ENCODE measurements around the gene ETNPPL.
"Not testable (repeated sequence)": the region's sequence is repeated elsewhere in the genome, so short reads cannot be mapped to it uniquely, and the experiment has no call there.

The ETNPPL gene

DNA sequence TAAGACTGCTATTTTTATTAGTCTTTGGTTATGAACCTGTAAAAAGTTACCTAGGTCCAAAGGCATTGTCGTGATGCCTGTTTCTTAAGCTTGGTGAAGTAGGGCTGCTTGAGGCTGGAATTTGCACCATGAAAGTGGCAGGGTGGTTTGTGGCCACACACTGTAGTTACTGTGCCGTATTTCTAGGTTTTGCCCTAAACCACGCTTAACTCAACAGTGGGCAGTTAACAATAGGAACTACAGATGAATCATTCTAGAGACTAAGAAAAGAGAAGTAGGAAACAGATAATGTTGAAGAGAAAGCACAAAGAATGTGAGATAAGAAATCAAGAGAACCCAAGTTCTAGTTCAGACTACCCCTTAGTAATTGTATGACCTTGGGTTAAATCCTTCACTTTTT lies 11.5 kb downstream of the ETNPPL start:
- DNase-seq = no peak

DNA sequence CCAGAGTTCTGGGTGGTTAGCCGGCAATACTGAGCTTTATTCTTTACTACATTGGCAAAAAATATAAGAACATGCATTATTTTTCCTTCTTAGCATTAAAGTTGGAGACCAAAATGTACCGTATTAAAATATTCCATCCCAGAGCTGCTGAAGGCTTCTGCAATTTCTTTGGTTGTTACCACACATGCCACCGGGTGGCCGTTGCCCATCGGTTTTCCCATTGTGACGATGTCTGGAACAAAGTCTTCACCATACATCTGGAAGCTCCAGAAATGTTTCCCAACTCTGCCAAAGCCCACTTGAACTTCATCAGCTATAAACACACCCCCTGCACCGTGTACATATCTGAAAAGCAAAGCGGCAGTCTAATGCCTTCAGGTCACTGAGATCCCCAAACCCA lies 13.7 kb downstream of the ETNPPL start:
- DNase-seq = no peak

DNA sequence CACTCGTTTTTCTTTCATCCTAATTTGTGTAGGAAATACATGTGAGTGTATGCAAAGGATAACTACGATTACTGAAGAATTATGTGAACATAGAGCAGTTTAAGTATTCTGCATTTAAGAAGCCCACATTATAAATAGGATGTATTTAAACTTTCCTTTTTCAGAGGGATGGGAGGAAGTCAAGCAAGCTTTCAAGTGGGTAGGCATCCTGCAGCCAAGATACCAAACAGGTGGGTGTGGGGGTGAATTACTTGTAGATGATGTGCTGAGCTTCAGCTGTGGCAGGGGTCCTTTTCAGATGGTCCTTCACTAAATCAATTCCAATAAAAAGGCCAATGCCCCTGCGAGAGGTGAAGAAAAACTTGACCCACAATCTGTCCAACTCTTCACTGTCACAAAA lies 16.3 kb downstream of the ETNPPL start:
- no peak for DNase-seq

DNA sequence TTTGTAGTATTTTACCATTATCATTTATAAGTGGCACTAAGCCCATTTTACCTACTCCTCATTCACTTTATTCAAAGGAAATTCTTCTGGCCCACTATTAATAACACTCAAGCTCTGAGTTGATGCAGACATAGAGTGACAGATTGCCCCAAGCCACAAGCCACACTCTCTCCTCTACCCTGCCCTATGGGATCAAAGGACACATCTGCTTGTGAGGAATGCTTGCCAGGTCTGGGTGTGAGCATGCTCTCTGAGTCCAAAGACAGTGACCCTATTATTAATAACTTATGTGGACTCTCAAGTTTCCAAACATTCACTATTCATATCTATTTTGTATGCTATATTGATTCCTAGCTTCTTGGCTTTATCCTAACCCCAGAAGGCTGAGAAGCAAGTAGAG lies 18.5 kb downstream of the ETNPPL start:
- no peak for DNase-seq

DNA sequence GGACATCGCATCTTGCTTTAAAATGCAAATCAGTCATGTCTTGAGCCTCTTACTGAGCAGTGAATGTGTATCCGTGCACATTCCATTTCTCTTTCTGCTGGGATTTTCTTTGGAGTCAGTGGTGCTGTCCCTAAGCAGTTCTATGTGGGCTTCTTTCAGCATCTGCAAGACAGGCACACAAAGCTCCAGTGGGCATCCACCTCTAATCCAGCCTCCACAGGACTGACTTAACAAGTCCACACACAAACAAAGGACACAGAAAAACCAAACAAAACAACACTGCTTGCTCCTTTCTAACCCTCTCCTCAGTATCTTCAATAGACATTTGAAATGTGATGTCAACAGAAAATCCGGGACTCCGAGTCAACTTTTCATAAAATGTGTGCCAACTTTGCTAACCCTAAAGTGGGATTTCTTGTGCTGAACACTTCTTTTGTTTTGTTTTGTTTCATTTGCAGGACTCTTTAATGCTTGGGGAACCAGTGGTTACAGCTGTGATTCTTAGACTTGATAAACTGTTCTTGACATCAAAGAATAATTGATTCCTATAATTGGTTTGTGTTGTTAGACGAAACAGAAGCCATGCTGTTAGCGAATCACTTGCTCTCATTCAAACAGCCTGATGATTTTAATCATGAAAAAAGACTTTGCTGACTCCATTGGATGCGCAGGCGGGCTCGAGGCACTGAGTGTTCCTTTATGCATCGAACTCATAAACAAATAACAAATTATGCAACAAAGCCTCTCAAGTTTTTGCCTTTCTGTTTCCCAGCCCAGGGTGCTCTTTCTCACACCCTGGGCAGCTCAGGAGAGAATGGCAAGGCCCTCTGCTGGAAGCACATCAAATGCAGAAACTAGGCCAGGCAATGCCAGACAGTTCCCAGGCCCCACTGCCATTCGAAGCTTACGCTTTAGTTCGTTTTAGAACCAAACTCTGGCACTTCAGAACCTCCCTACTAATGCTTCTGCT lies 20.1 kb downstream of the ETNPPL start:
- DNase-seq = no peak

DNA sequence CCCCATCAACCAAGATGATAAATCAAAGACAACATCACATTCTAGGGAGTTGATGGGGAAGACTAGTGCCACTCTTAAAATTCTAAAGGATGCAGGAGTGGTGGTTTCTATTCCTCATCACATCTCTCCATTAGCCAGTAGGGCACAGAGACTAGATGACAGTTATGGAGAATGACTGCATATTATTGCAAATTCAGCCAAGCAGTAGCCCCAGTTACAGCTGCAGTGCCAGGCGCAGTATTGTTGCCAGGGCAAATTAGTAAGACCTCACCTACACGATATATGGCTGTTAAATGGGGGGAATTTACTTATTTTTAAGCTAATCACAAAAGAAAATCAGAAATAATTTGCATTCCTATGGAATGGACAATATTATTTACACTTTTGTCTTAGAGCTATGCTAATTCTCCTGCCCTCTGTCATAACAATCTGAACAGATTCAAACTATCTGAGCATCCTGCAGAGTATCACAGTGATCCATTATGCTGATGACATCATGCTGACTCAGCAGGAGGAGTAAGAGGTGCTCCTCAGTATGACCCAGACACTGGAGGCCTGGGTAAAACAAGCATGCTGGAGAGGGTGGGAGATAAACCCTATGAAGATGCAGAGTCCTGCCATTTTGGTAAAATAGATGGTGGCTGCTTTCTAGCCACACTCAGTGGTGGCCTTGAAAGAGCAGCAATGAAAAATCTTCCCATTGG lies 24.7 kb downstream of the ETNPPL start:
- no peak for DNase-seq

DNA sequence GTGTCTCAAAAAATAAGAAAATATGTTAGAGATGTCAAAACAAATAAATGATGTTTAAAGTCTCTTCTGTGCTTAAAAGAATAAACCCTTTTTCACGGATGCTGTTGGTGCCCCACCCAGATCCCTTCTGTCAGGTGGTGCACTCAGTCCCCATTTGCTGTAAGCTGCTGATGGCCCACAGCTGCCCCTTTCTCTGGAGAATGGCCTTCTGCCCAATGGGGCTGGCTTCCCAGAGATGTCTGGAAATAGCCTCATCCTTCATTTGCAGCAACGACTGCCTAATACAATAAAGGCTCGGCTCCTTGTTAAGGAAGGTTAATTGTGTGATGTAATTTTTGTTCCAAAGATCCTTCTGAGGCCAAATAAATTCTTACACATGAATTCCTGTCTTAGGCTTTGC lies 31.8 kb downstream of the ETNPPL start:
- DNase-seq = no peak

DNA sequence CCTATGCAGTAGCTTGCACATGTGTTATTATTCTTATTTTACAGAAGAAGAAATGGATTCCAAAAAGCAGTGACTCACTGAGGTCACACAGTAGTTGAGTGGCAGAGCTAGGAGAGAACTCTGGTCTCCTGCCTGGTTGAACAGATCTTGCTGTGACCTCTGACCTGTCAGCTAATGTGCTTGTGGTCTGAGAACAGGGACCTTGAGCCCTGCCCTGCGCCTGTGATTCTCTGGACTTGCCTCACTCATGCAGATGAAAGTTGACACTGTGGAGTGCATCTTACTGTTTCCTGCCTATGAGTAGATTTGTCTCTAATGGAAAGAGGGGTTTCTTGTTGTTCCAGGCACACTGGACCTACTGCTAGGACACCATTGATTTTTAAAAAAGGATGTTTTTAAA lies 32.3 kb downstream of the ETNPPL start:
- no peak for DNase-seq

DNA sequence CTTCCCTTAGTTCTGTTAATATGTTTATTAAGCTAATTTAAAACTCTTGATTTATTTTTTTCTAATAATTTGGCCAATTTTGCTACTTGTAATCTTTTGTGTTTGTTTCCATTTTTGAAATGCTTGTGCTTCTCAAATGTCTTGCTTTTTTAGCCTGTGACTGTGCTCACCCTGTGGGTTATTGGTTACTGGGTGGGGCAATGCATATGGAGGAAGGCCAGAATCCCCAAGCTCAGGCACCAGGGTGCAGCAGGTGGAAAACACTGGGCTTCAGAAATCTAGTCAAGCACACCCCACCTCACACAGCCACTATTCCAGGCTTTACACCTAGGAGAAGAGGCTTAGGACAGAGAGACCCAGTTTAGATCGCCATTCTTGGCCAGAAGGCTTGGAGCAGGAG lies 33.1 kb downstream of the ETNPPL start:
- DNase-seq = no peak

DNA sequence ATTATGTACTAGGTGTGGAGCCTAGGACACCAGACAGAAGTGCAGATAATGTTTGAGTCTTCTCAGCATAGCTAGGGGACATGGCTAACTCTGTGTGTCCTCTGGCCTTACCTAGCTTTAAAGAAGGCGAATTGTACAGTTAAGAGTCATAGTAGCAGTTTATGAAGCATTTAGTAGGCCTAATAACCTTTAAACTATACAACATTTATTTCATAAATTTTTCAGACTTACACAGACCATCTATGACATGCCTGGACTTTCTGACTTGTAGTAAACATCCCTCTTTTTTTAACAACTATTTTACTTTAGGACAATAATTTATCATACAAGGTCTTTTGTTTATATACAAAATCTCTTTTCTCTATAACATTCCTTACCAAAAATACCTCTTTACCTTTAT lies 37.4 kb downstream of the ETNPPL start:
- DNase-seq = no peak

DNA sequence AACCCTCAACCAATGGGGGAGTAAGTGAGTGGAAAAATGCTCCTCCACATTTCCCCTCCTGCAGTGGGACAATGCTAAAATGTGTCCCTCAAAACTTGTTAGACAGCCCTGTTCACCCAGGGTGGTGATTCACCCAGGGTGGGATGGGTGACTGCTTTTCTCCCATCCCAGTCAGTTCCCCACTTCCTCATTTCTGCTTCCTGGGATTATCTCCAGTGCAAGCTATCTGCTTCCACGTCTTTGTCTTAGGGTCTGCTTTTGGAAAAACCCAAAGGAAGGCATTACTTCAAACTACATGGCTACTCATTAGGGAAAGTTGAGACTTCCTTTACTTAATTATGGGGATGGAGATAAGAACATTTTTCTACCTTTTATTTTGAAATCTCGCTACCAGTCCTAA lies 45.5 kb downstream of the ETNPPL start:
- DNase-seq = no peak

DNA sequence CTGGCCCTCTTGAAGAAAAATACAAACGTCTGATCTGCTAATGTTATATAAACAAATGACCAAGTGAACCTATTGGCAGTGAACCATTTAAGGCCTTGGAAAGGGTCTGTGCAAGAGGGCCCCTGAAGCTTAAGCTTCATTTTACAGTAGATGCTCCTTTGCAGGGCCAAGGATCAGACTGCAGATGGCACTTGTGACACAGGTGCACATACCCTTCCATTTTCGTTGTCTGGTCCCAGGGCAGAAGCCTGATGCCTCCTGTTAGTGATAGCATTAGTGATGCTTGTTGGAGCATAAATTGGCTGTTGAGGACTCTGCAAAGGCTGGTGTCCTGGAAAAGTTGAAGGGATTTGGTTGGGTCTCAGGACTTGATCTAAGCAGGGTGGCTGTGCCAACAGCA lies 46.5 kb downstream of the ETNPPL start:
- DNase-seq = no peak

DNA sequence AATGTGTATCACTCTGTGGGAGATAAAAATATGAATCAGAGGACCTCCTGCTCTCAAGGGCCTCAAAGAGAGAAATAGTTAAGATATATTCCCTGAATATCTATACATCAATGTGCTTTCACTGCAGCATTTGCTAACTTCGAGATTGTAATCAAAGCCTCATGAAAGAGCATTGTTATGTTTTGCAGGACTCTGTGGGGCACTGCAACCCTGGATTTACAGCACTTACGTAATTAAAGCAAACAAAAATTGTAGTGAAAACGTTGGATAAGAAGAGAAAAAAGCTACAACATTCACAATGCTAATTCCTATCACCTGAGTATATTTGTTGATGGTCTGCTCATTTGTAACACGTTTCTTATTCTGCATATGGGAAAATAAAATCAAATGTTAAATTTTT lies 48.0 kb downstream of the ETNPPL start:
- DNase-seq = no peak

DNA sequence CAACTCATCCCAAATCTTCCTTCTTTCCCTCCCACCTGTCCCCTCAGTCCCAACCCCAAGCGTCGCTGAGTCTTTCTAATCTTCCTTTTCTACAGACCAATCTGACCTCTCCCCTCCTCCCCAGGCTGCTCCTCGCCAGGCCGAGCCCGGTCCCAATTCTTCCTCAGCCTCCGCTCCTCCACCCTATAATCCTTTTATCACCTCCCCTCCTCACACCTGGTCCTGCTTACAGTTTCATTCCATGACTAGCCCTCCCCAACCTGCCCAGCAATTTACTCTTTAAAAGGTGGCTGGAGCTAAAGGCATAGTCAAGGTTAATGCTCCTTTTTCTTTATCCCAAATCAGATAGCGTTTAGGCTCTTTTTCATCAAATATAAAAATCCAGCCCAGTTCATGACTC lies 52.3 kb downstream of the ETNPPL start:
- DNase-seq = not testable (repeated sequence)

DNA sequence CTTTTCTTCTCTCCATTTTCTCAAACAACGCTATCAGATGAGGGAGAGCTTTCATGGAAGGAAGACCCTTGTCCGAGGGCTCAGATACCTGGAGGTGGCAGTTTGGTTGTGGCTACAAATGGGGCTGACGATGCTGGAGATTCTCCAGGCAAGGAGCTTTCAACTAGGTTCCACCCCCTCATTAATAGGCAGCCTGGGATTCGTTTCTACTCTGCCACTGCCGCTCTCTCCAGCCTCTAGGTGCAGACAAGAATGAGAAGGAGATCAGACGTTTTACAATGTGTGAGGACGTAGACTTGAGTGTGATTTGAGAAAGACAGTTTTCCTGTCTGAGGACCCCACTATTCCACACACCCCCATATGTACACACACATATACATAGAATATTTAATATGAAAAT lies 53.1 kb downstream of the ETNPPL start:
- DNase-seq = no peak

DNA sequence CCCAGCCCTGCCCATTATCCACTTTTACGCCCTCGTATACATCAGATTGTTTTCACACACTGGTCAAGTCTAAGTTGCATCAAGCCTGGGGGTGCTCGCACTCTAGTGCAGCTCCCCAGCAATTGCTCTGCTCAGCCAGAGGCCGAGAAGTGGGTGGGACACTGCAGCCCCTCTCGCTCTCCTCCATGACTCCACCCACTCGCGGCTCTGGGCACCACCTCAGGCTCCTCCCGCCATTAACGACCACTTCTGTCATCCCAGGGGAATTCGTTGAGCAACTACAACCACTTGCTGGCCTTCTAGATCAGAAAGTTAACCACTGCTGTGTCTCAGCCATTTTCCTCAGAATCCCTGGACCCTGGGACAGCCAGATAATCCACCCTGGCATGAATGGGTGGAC lies 53.6 kb downstream of the ETNPPL start:
- DNase-seq = no peak

DNA sequence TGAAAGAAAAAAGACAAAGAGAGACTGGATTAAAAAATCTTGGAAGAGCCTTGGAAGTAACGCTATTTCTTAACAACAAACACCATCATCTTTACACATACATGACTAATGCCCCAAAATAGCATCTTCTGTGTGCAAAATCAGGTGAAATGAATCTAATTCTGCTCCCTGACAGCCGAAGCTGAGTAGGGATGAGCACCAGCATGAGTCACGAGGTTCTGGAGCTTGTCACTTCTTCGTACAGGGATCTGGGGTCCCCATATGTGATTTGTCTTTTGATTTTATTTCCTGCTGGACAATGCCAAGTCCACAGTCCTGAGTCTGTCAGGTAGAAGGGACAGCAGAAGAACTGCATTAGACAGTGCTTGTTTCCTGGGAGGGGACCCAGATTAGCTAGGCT lies 56.6 kb downstream of the ETNPPL start:
- DNase-seq = no peak

DNA sequence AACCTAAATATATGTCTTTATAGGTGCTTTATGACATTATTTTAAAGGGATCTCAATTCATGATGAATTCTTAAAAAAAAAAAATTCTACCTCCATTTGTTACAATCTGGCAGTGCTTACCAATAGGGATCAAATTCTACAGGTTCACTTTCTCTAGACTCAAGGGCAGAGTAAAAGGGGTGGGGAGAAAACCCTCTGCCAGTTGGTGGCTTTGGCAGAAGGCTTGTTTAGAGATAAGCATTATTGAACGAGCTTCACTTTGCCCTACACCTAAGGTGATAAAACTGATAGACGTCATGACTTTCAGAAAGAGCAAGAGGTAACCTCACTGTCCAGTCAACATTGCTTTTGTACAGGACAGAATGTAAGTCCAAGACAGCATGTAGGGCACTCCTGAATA lies 58.9 kb downstream of the ETNPPL start:
- no peak for DNase-seq

DNA sequence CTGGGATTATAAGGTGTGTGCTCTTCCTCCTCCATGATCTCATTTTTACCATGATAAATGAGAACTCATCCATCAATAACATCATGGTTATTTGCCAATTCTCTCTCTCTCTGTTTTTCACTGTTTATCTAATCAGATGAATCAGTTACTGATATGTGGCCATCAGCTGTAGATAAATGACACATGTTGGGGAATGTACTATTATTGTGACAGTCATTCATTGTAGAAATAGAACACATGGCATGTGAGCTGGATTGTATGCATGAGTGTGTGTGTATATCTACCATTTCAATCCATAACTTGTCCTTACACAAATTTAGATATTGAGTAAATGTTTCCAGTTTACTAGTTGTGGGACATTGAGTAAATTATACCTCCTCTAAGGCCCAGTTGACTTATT lies 59.5 kb downstream of the ETNPPL start:
- DNase-seq = no peak

DNA sequence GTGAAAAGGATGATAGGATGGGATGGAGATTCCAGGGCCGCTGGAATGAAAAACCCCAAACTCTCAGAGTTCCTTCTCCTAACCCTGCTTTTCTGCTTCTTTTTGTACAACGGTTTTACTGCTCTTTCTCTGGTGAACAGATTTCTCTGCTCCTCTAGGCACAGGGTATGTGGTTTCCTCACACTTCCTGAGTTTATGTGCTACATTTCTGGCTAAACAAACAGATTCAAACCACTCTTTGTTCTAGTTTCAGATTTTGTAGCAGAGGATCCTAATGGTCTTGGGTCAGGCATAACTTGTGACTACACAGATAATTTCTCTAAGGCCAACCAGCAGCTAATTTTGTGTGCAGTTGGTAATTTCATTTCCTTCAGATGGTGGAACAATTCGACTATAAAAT lies 59.9 kb downstream of the ETNPPL start:
- DNase-seq = peak; percentile 9

DNA sequence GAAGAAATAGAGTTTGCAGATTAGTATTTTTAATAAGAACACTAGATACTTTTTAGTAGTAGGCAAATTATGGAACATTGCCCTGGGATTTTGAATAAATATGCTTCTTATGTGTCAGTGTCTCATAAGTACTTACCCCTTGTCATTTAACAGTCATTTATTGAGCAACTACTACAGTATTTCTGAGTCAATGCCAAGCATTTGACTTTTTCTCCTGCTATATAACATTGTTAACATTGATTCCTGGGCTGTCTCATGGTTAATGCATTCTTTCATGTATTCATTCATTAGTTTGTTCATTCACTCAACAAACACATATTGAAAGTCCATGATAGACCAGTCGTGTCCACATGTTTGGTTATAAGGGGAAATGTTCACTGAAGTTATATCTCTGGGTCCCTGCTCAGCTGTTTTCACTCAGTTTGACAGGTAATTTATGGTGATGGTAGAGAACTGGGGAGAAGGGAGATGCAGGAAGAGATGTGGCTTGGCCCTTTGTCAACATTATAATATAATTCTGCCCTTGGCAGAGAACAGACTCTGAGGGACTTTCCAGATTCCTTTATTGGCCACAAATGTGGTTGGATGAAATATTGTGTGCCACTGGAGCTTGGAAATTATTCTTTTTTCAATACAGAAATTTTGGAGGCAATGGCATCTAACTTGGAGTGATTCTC lies 62.6 kb downstream of the ETNPPL start:
- no peak for DNase-seq

DNA sequence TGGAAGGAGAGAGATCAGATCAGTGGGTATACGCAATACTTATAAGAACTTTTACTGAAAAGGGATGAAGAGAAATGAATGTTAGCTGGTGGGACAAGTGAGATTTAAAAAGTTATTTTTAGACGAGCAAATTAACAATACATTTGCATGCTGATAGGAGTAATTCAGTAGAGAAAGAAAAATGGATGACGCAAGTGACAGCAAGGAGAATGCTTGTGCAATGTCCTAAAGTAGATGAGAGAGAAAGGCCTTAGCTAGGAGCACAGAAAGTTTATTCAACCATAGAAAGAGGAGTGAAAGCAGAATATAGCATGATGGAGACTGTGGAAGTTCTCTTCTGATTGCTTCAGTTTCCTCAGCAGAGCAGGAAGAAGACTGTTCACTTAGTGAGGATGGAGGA lies 66.7 kb downstream of the ETNPPL start:
- no peak for DNase-seq

DNA sequence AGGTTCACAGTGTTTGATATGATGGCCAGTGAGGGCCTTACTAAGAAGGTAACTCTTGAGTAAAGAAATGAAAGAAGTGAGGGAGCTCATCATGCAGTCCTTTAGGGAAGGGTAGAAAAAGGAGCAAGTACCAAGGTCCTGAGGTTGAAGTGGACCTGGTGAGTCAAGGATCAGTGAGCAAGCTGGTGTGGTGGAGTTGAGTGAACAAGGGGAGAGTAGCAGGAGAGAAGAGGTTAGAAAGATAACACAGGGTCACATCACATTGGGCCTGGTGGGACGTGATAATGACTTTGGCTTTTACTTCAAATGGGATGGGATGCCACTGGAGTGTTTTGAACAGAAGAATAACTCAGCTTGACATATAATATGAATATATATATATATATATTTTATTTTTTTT lies 67.8 kb downstream of the ETNPPL start:
- DNase-seq = no peak

DNA sequence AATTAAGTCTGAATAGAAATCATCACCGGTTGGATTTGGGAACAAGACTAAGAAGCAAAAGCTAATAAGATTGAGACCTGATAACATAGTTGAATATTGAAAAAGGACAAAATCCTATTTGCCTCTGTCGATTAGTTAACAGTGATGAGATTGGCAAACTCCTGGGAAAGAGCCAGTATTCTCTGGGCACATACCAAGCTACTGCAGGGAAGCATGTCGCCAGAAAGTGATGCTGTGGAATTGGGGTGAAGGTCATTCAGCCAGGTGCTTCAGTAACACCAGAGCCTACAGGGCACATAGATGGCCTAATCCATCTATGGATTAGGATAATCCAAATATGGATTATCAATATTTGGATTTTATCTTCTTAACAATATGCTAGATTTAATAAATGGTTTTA lies 68.4 kb downstream of the ETNPPL start:
- DNase-seq = no peak
